NCI-H226 (cell line): ENCODE results near the gene ZNF575.

Source experiments
- DNase-seq: peaks from one replicate; pipeline ENCODE4 v3.0.0-alpha.2; 2015

ZNF575 gene, protein sequence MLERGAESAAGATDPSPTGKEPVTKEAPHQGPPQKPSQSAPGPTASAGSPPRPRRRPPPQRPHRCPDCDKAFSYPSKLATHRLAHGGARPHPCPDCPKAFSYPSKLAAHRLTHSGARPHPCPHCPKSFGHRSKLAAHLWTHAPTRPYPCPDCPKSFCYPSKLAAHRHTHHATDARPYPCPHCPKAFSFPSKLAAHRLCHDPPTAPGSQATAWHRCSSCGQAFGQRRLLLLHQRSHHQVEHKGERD

DNA sequence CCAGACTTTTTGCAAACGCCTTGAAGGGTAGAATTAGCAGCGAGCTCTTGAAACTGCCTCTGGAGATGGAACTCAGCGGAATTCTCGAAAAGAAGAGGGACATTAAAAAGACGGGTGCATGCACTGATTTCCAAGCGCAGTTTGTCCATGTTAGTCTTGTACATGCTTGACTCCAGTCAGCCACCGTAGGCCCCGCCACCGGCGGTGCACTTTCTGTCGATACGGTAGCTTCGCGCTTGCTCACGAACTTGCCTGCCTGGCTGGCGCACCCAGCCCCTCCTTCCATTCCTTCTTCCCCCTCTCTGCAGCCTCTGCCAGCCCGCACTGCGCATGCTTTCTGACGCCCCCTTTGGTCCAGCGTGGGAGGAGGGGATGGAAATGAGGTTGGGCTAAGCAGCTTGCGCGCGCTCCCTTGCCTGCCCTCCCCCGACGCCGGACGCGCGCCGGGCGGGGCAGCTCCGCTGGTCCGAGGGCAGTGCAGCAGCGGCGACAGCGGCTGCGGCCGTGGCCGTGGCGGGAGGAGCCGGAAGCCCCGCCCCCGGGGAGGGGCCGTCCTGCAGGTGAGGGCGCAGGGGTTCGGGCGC lies at the start of gene ZNF575:
TSS of gene ZNF575 (plus strand) at position 227 of the 584 bp plus-strand sequence. CDS start 1,235 bp downstream, outside the sequence.
- peak; percentile 89 for DNase-seq

DNA sequence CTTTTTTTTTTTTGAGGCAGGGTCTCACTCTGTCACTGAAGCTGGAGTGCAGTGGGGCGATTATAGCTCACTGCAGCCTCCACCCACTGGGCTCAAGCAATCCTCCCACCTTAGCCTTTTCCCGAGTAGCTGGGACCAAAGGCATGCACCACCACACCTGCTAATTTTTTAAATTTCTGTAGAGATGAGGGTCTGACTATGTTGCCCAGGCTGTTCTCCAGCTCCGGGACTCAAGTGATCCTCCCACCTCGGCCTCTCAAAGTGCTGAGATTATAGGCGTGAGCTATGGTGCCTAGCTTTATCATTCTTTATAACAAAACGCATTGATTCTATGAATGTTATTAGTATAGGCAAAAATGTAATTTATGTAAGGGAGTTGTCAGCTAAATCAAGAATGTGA lies 49.7 kb upstream of the ZNF575 start:
- DNase-seq: no peak

DNA sequence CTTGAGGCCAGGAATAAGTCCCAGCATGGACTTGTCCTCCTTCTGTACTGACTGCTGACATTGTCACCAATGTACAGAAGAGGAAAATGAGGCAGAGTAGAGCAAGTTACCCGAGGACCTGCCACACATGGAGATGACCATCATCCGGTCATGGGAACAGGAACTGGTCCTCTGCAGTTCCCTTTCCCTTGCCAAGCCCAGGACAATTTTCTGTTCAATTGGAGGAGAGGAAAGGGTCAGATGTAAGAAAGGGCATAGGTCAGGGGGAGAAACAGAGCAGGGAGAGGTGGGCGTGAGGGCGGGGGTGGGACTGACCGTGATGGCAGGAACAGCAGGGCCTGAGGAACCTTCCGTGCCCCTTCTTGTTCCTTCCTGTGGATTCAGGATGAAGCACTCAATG lies 47.0 kb upstream of the ZNF575 start:
- no peak for DNase-seq

DNA sequence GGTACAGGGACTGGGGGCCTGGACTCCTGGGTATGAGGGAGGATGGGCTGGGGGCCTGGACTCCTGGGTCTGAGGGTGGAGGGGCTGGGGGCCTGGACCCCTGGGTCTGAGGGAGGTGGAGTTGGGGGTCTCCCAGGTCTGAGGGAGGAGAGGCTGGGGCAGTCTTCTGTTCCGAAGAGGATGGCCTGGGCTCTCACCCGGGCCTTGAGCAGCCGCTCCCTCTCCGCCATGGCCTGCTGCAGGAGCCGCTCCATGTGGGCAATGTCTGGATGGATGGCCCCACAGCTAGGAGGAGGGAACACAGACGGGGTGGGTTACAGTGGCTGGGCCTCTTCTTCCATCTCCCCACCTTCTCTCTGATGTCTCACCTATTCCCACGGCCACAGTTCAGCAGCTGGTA lies 46.6 kb upstream of the ZNF575 start:
- DNase-seq: no peak

DNA sequence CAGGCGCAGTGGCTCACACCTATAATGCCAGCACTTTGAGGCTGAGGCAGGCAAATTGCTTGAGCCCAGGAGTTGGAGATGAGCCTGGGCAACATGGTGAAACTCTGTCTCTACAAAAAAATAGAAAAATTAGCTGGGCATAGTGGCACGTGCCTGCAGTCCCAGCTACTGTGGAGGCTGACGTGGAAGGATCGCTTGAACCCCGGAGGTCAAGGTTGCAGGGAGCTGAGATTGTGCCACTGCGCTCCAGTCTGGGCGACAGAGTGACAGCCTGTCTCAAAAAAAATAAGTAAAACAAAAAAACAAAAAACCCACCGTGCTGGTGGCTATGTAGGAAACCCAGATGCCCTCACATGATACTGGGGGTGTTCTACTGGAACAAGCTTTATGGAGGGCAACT lies 44.8 kb upstream of the ZNF575 start:
- no peak for DNase-seq

DNA sequence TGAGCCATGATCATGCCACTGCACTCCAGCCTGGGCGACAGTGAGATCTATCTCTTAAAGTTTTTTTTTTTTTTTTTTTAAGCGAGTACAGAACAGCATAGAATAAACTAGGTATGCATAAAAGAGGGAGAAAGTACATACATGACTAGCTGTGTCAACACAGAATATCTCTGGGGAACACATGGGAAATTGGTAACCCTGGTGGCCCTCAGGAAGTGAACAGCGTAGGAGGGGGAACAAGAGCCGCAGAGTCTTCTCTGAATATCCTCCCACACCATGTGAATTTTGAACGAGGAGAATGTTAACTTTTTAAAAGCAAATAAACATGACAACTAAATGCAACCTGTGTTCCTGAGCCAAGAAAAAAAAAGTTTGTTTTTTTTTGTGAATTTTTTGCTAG lies 43.7 kb upstream of the ZNF575 start:
- no peak for DNase-seq

DNA sequence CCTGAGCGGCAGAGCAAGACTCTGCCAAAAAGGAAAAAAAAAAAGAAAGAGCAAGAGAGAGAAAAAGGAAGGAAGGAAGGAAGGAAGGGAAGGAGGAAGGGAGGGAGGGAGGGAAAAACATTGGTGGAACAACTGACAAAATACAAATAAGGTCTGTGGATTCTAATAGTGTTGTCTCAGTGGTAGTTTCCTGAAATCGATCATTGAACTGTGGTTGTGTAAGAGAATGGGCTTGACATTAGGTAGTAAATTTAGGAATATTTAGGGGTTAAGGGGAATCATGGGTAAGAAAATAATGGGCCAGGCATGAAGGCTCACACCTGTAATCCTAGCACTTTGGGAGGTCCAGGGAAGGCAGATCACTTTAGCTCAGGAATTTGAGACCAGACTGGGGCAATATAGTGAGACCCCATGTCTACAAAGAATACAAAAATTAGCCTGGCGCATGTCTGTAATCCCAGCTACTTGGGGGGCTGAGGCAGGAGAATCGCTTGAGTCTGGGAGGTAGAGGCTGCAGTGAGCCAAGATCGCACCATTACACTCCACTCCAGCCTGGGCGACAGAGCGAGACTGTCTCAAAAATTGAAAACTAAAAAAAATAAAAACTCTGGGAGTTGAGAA lies 42.9 kb upstream of the ZNF575 start:
- DNase-seq: no peak

DNA sequence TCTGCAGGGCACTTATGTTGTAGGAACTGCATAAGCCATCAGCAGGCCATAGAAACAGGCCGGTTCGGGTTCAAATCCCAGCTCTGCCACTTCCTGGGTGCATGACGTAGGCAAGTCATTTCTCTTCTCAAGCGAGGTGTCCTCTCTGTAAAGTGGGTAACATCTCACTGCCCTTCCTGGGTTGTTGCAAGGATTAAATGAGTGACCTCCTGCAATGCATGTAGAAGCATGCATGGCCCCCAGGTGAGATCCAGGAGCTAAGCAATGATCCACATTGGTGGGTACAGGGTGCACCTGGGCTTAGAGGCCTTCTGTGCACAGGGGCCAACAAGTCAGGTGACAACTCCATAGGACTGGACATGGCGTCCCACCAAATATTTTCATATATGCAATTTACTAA lies 42.2 kb upstream of the ZNF575 start:
- DNase-seq: no peak

DNA sequence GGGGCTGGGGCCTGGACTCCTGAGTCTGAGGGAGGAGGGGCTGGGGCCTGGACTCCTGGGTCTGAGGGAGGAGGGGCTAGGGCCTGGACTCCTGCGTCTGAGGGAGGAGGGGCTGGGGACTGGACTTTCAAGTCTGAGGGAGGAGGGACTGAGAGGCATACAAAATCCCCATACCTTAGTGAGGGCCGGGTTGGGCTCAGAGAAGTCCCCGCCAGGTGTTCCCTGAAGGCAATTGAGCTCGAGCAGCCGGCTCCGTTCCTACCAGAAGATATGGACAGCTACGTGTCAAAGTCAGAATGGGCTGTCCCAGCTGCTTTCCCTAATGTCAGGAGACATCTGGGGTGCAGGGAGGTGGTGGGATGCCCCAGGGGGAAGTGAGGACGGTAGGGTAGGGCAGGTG lies 37.9 kb upstream of the ZNF575 start:
- DNase-seq: no peak

DNA sequence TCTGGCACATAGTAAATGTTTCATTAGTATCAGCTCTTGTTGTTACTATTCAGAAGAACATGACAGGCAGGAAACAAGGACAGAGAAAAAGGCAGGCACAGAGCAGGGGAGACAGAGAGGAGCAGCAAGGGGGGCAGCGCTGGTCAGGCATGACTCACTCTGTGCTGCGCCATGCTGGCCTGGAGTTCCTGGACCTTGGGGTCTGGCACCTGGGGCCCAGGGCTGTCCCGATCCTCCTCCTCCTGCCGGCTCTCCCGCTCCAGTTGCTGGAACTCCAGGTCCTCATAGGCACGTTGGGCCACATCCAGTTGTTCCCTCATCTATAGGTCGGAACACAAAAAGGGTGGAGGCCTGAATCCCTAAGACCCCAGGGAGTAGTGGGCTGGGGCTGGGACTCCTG lies 36.0 kb upstream of the ZNF575 start:
- no peak for DNase-seq

DNA sequence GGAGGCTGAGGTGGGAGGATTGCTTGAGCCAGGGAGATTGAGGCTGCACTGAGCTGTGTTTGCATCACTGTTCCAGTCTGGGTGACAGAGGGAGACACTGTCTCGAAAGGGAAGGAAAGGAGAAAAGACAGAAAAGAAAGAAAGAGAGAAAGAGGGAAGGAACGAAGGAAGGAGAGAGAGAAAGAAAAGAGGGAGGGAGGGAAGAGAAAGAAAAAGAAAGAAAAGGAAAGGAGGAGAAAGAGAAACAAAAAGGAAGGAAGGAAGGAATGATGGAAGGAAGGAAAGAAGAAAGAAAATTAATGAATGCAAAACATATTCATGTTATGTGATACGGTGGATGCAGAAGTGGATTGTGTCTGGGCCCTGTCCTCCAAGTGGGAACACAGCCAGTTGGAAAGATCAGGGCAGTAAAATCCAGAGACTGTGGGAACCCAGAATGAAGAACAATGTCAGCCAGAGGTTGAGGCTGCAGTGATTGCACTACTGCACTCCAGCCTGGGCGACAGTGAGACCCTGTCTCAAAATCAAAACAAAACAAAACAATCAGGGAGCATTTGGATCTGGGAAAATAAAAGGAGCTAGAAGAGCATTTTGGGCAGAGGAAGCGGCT lies 34.6 kb upstream of the ZNF575 start:
- no peak for DNase-seq

DNA sequence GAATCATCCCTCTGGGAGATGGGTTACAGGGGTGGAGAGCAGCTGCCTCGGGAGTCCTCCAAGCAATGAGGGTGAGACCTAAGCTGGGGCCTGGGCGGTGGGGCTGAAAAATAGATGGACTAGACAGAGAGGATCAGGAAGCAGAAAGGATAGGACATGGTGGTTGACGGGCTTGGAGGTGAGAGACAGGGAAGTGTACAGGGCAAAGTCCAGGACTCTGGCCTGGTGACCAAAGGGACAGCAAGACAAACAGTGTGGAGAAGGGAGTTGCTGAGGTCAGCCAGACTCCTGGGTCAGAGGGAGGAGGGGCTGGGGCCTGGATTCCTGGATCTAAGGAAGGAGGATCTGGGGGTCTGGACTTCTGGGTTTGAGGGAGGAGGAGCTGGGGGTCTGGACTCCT lies 33.9 kb upstream of the ZNF575 start:
- DNase-seq: no peak

DNA sequence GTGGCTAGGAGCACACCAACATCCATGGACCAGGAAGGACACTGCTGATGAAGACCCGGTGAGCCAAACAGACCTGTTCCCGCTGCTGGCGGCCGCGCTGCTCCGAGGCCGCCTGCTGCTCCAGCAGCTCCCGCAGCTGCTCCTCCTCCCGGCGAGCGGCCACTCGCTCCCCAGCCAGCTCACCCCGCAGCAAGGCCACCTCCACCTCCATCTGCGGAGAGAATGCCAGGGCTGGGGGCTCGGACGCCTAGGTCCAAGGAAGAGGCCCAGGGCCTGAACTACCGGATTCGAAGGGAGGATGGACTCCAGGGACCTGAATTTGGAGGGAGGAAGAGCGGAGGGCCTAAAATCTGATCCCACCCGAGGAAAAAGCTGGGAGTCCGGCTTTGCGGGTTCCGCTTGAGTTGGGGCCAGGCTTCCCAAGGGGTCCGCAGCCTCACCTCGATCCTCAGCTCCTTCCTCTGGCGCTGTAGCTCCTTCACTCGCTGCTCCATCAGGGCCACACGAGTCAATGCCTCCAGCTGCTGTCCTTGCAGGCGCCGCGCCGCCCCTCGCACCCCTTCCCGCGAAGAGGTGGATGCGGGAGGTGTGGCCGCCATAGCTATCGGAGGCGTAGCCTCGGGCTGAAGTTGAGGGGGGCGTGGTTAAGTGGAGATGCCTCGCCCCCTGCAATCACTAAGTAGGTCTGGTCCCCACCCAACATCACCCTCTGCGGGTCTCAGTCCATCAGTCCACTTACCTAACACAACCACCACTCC lies 31.1 kb upstream of the ZNF575 start:
- no peak for DNase-seq

DNA sequence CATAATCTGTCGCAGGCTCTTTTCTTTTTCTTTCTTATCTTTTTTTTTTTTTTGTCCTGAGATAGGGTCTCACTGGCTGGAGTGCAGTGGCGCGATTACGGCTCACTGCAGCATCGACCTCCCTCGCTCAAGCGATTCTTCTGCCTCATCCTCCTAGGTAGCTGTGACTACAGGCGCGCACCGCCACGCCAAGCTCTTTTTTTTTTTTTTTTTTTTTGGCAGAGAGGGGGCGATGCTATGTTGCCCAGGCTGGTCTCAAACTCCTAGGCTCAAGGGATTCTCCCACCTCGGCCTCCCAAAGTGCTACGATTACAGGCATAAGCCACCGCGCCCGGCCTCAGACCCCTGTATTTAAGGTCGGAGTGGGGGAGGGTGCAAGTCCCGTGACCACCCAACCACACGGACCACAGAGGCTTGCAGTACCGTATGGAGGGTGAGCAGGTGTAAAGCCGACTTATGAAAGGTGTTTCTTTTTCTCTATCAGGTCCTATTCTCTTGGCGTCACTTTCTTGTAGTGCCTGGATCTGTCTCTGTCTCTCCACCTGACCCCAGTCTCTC lies 30.5 kb upstream of the ZNF575 start:
- DNase-seq: no peak

DNA sequence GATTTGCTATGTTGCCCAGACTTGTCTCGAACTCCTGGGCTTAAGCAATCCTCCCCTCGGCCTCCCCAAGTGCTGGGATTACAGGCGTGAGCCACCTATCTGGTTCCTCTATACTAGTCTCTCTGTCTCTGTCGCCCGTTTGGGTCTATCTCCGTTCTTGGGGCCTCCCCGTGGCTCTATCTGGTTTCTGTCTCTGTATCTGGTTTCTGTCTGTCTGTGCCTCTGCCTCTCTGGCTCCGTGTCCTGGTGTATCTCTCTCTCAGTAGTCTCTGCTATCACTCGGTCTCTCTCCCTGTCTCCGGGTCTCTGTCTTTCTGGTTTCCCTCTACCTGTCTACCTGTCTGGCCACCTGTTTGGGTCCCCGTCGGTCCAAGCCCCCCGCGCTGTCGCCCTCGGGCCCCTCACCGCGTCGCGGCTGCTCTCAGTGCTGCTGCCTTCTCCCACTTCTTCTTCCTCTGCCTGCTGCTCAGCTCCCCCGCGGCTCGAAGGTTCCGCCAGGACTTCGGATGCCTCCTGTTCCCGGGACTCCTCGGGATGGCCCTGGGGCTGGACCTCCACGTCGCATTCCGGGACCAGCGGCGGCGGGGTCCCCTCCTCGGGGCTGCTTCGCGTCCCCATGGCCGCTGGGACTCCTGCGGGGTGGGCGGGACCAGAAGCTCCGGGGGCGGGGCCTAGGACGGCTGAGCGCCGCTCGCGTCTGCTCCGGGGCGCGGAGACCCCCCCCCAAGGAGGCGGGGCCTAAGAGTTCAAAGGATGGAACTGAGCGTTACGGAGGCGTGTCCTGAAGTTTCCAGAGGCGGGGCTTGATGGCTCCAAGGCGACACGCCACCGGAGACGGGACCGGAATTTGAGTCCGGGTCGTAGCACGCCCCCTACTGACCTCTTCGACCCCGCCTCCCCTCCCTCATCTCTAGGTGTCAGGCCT lies 29.2 kb upstream of the ZNF575 start:
- DNase-seq: peak; percentile 78

DNA sequence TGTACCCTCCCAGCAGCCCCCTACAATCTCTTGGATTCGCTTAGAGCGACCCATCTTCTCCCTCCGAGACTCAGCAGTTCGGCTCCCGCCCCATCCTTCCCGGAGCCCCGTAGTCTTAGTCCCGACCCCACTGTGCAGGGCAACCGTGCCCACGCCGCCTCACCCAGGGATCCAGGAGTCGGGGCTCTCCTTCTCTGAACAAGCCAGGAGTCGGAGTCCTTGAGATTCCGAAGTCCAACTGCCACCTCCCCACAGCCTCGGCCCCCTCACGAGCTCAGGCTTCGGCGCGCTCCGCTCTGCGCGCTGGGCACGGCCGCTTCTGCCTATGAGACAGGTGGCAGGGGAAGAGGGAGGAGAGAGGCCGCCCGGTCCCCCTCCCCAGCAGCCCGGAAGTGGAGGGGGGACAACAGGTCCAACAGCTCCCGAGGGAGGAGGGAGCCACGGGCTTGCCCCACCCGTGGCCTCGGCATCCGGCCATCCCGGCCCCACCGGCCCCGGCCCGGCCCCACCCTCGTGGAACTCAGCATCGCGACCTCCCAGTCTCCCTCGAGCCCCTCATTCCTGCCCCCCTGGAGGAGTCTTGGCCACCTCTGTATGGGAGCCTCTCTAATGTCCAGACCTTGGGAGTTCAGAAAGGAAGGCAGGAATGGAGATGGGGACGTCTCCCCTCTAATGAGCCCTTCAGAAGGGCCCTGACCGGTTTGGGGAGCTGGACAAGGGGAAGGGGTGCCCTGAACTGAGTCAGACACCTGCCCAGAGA lies 28.4 kb upstream of the ZNF575 start, which contains the start of gene PHLDB3:
TSS of gene PHLDB3 (minus strand) at position 321 of the 760 bp plus-strand sequence. CDS start 628 bp downstream, outside the sequence.
- peak; percentile 17 for DNase-seq

DNA sequence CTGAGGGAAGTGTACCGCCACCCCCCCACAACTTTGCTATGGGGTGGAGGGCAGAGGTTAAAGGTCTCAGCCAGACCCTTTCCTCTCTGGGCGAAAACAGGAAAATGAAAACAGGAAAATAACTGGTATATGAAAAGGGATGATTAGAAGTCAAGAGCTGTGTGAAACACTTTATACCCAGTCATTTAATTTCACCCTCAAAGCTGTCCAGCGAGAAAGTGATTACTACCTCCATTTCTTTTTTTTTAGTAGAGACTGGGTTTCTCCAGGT lies 27.9 kb upstream of the ZNF575 start:
- no peak for DNase-seq

DNA sequence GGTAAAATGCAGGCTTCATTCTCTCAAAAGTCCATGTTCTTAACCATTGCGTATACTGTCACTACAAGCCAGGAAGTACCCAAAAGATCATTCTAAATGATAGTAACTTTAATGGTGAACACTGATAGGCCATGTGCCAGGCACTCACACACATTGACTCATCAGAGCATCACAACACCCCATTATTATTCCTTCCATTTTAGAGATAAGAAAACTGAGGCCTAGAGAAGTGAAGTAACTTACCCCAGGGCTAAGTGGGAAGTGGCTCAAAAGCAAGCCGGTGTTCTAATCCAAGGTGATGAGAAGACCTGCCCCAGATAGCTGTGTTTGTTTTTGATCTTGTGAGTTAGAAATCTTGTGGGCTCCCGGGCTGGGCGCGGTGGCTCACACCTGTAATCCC lies 27.0 kb upstream of the ZNF575 start:
- DNase-seq: no peak

DNA sequence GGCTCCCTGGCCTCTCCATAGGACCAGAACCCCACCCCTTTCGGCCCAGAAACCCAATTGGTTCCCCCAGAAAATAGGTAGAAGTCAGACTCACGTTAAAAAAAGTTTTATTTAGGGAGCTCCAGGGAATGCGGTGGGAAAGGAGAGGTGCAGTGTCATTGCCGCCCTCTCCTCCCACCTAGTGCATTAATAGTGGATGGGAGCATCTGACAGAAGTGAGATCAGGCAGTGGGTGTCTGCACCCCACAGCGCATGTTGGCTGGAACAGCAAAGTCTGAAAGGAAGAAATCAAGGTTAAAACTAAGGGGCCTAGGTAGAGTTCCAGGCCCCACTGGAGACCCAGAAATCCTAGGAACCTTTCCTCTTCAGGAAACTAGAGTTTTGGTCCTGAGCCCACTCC lies 26.4 kb upstream of the ZNF575 start:
- DNase-seq: no peak

DNA sequence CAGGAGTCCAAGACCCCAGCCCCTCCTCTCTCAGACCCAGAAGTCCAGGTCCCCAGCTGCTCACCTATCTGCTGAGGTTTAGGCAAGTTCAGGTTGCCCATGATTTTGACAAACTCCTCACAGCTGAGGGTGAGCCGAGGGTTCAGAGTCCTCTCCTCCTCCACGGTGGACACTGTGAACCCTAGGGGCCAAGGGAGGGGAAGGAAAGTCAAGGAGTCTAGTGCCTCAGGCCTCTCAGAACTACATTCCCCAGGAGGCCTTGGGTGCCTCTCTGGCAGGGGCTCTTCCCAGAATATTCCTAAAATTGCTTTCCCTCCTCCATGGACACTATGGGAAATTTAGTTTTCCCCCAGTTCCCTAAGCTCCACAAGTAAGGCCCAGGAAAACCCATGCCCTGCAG lies 25.1 kb upstream of the ZNF575 start:
- DNase-seq: no peak

DNA sequence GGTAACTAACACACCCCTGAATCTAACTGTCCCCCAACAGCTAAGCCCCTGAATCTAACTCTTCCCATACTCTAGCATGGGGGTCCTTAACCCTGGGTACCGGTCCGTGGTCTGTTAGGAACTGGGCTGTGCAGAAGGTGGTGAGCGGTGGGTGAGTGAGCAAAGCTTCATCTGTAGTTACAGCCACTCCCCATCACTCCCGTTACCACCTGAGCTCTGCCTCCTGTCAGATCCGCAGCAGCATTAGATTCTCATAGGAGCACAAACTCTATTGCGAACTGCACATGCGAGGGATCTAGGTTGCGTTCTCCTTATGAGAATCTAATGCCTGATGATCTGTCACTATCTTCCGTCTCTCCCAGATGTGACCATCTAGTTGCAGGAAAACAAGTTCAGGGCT lies 22.3 kb upstream of the ZNF575 start:
- no peak for DNase-seq
